GM23338 (cell line): ENCODE results near the gene MCM9. TPM values are rescaled to one million over a fixed set of nuclear protein-coding genes. Genes with fewer than 3 reads are reported as not detected.

Experiments used
- ATAC-seq: fragments of 200-7000 bp; cut with Tn5 transposase; 3 replicates; pipeline ENCODE4 v1.9.1; 2020
- DNase-seq: peaks from one replicate; pipeline ENCODE4 v3.0.0-alpha.2; 2015; ENCODE audit warnings: low spot score
- H2AFZ ChIP-seq: fragments of 200-600 bp; sonication (generic); 2 replicates; pipeline ENCODE4 v1.8.0; 2016; ENCODE audit warnings: antibody characterized with exemption, mild to moderate bottlenecking, moderate library complexity
- H3F3A ChIP-seq: fragments of 200-600 bp; sonication (generic); replicated peaks from 2 replicates; pipeline ENCODE4 v1.8.0; 2017; ENCODE audit warnings: antibody characterized with exemption, mixed run types, low read depth
- H3K27ac ChIP-seq: fragments of 200-600 bp; sonication (generic); 2 replicates; pipeline ENCODE4 v1.6.1; 2016; ENCODE audit warnings: low read depth
- H3K27me3 ChIP-seq: fragments of 200-600 bp; sonication (generic); 2 replicates; pipeline ENCODE4 v1.8.0; 2016; ENCODE audit warnings: mild to moderate bottlenecking, mixed run types, moderate library complexity; ENCODE audit not compliant: insufficient read depth
- H3K36me3 ChIP-seq: fragments of 200-600 bp; sonication (generic); 2 replicates; pipeline ENCODE4 v1.8.0; 2016; ENCODE audit warnings: mild to moderate bottlenecking; ENCODE audit not compliant: insufficient read depth
- H3K4me1 ChIP-seq: fragments of 200-600 bp; sonication (generic); 2 replicates; pipeline ENCODE4 v1.8.0; 2016; ENCODE audit warnings: mild to moderate bottlenecking, moderate library complexity; ENCODE audit not compliant: insufficient read depth
- H3K4me2 ChIP-seq: fragments of 200-600 bp; sonication (generic); 2 replicates; pipeline ENCODE4 v1.7.1; 2017; ENCODE audit warnings: mixed run types
- H3K4me3 ChIP-seq: fragments of 200-600 bp; sonication (generic); 2 replicates; pipeline ENCODE4 v1.6.1; 2016; ENCODE audit warnings: mixed run types
- H3K79me2 ChIP-seq: fragments of 200-600 bp; sonication (generic); replicated peaks from 2 replicates; pipeline ENCODE4 v1.8.0; 2017; ENCODE audit warnings: mild to moderate bottlenecking; ENCODE audit not compliant: insufficient read depth
- H3K9me2 ChIP-seq: fragments of 200-600 bp; sonication (generic); 2 replicates; pipeline ENCODE4 v1.8.0; 2017; ENCODE audit not compliant: insufficient read depth
- H4K20me1 ChIP-seq: fragments of 200-600 bp; sonication (generic); replicated peaks from 2 replicates; pipeline ENCODE4 v1.8.0; 2017; ENCODE audit warnings: mild to moderate bottlenecking; ENCODE audit not compliant: insufficient read depth
- H3K27ac Mint-ChIP-seq: 2 replicates; pipeline ENCODE4 v1.8.0; 2020; ENCODE audit warnings: inconsistent platforms, mild to moderate bottlenecking, moderate library complexity, mixed read lengths
- H3K27me3 Mint-ChIP-seq: 3 replicates; pipeline ENCODE4 v1.8.0; 2022; ENCODE audit warnings: low read depth, mild to moderate bottlenecking, moderate library complexity, mixed read lengths, inconsistent platforms; ENCODE audit not compliant: insufficient read depth, poor library complexity
- H3K36me3 Mint-ChIP-seq: 3 replicates; pipeline ENCODE4 v1.8.0; 2021; ENCODE audit warnings: low read depth, mild to moderate bottlenecking, inconsistent platforms, moderate library complexity, mixed read lengths
- H3K4me1 Mint-ChIP-seq: 3 replicates; pipeline ENCODE4 v1.8.0; 2020; ENCODE audit warnings: mild to moderate bottlenecking, inconsistent platforms, mixed read lengths
- H3K4me3 Mint-ChIP-seq: 3 replicates; pipeline ENCODE4 v1.8.0; 2021; ENCODE audit warnings: moderate library complexity, mild to moderate bottlenecking, inconsistent platforms, mixed read lengths
- H3K9me3 Mint-ChIP-seq: 3 replicates; pipeline ENCODE4 v1.8.0; 2020; ENCODE audit warnings: moderate library complexity, mild to moderate bottlenecking, inconsistent platforms, mixed read lengths
- CREB1 ChIP-seq: fragments of 250-450 bp; sonication (Bioruptor Pico); IDR thresholded peaks from 2 replicates; pipeline ENCODE4 v1.5.0; 2020; ENCODE audit warnings: low read depth, mild to moderate bottlenecking, moderate library complexity
- CTCF ChIP-seq, 2 experiments: fragments of 200-600 bp in 1 of 2; sonication (generic) in 1 of 2; conservative IDR thresholded peaks; 2 replicates each; pipeline versions ENCODE4 v1.5.1 to v1.6.1; 2016 to 2017; ENCODE audit warnings: antibody characterized with exemption in 2 of 2, low read depth in 2 of 2, mild to moderate bottlenecking in 2 of 2, moderate library complexity in 1 of 2
- ETS1 ChIP-seq: IDR thresholded peaks from 2 replicates; pipeline ENCODE4 v1.6.1; 2016; ENCODE audit warnings: antibody characterized with exemption
- EZH2phosphoT487 ChIP-seq: fragments of 200-600 bp; sonication (generic); IDR thresholded peaks from one replicate; pipeline ENCODE4 v1.8.1; 2018; ENCODE audit warnings: antibody characterized with exemption; ENCODE audit not compliant: unreplicated experiment
- JUNB ChIP-seq: IDR thresholded peaks from one replicate; pipeline ENCODE4 v1.6.1; 2016; ENCODE audit warnings: antibody characterized with exemption; ENCODE audit not compliant: unreplicated experiment
- NANOG ChIP-seq: IDR thresholded peaks from 2 replicates; pipeline ENCODE4 v1.6.1; 2016; ENCODE audit warnings: antibody characterized with exemption, borderline replicate concordance
- POLR2AphosphoS5 ChIP-seq: IDR thresholded peaks from 2 replicates; pipeline ENCODE4 v1.6.1; 2016; ENCODE audit warnings: antibody characterized with exemption, low read depth
- REST ChIP-seq: IDR thresholded peaks from one replicate; pipeline ENCODE4 v1.6.1; 2018; ENCODE audit warnings: antibody characterized with exemption; ENCODE audit not compliant: unreplicated experiment
- STAT1 ChIP-seq: IDR thresholded peaks from one replicate; pipeline ENCODE4 v1.6.1; 2016; ENCODE audit warnings: antibody characterized with exemption; ENCODE audit not compliant: unreplicated experiment
- ZNF114 ChIP-seq: fragments of 250-450 bp; sonication (Bioruptor Pico); IDR thresholded peaks from 2 replicates; pipeline ENCODE4 v1.5.0; 2020; ENCODE audit warnings: mild to moderate bottlenecking, moderate library complexity
- ZNF331 ChIP-seq: fragments of 250-450 bp; sonication (Bioruptor Pico); IDR thresholded peaks from 2 replicates; pipeline ENCODE4 v1.5.0; 2020; ENCODE audit warnings: low read depth, mild to moderate bottlenecking, moderate library complexity
- ZNF462 ChIP-seq: fragments of 250-450 bp; sonication (Bioruptor Pico); IDR thresholded peaks from 2 replicates; pipeline ENCODE4 v1.5.0; 2020; ENCODE audit warnings: mild to moderate bottlenecking, moderate library complexity
- polyA plus RNA-seq: library from polyadenylated mRNA; unstranded; fragments of >200 nt; fragmentation: Nextera tagmentation; extraction: Ambion mirVana; gene quantifications from 2 replicates; pipeline ENCODE4 v1.2.1, GENCODE V29; 2016
- total RNA-seq: library from RNA; depleted of rRNA; stranded (reverse); fragments of >200 nt; shearing (Covaris generic); gene quantifications from 2 replicates; pipeline ENCODE4 v1.2.3, GENCODE V29; 2014

Gene MCM9
- total and polyA plus RNA-seq, 2 experiments from 2014 or later, result 14.9 to 16.6 TPM

GRCh38 chr6:118829817-118830478, 105.0 kb downstream of the MCM9 start:
- Histone ChIP-seq H3K4me2 (no peak overlapping the region), H3K4me1 (no peaks in the 10 kb centered on the region), H3K9me2 (no peaks in the 10 kb centered on the region), H3K27me3 (no peaks in the 10 kb centered on the region), H3K79me2 (no peaks in the 10 kb centered on the region), H3K27ac (no peak overlapping the region), H3K4me3 (no peak overlapping the region), H2AFZ (no peak overlapping the region), H3K36me3 (no peaks in the 10 kb centered on the region; the same call in 1 of the 2 replicates), H4K20me1 (no peaks in the 10 kb centered on the region; the same call in 1 of the 2 replicates), H3F3A (no peaks in the 10 kb centered on the region)
- H3K27me3 Mint-ChIP-seq, result peaks cover 1% of the 10 kb centered on the region
- ATAC-seq (no peak), DNase-seq (no peak)
- no peak overlapping the region for H3K4me3 Mint-ChIP-seq
- no peaks in the 10 kb centered on the region for H3K36me3 Mint-ChIP-seq
- TF ChIP-seq CTCF (conservative IDR thresholded peaks at IDR 0.05; ENCODE audit: low read depth in 2 of 2) (no peak), POLR2AphosphoS5 (no peak), CREB1 (CRISPR knock-in tag) (no peak), ETS1 (no peak), ZNF331 (no peak), JUNB (no peak), ZNF462 (CRISPR knock-in tag) (no peak), ZNF114 (no peak), REST (no peak), NANOG (no peak), EZH2phosphoT487 (no peak), STAT1 (no peak)
- no peaks in the 10 kb centered on the region for H3K4me1 Mint-ChIP-seq
- H3K27ac Mint-ChIP-seq, result no peak overlapping the region
- no peaks in the 10 kb centered on the region for H3K9me3 Mint-ChIP-seq
